Measurements from ENCODE around the gene TCTN1.
"Not testable (repeated sequence)": the region's sequence is repeated elsewhere in the genome, so short reads cannot be mapped to it uniquely, and the experiment has no call there.

TCTN1 gene

GRCh38 chr12:110613771-110614684 lies at the start of gene TCTN1:
Gene TCTN1, plus strand, starts transcription at chr12:110614129. Its CDS starts 54 bp downstream, at chr12:110614183.
- no peak for TF ChIP-seq Cebpa-rat (IDR thresholded peaks at IDR 0.05)
- Histone ChIP-seq H3K4me3 (peak within 1 kb of the TSS; percentile 75), H3K4me2 (peak within 1 kb of the TSS; percentile 93), H3K4me1 (peaks cover 38% of the 10 kb centered on the region), H3K36me3 (no peaks in the 10 kb centered on the region), H4K20me1 (no peaks in the 10 kb centered on the region), H3K9me3 (no peaks in the 10 kb centered on the region), H3K9ac (peak within 1 kb of the TSS; percentile 76), H3K27ac (peak within 1 kb of the TSS; percentile 68), H3K27me3 (no peaks in the 10 kb centered on the region)

DNA sequence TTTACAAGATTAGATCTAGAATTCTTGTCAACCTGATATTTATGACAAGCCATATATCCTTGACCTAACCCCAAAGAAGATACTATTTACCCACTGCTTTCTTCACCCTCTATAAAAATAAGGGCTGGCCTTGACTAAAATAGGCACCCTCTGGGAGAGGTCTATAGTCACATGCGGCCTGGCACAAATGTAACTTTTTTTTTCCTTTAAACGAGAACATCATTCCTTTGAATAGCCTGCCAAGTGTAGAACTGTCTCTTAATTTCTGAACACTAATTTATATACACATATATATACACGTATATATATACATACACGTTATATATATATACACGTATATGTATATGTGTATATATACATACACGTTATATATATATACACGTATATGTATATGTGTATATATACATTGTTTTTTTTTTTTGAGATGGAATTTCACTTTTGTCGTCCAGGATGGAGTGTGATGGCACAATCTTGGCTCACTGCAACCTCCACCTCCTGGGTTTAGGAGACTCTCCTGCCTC lies 49.4 kb upstream of the TCTN1 start:
- no peak overlapping the region for H3K27ac ChIP-seq
- no peaks in the 10 kb centered on the region for H3K27me3 ChIP-seq
- H4K20me1 ChIP-seq: peaks cover 100% of the 10 kb centered on the region
- no peak overlapping the region for H3K9ac ChIP-seq
- no peak overlapping the region for H3K4me3 ChIP-seq
- no peak overlapping the region for H3K4me2 ChIP-seq
- peaks cover 24% of the 10 kb centered on the region for H3K9me3 ChIP-seq
- no peak for TF ChIP-seq Cebpa-rat (IDR thresholded peaks at IDR 0.05)
- H3K36me3 ChIP-seq: peaks cover 26% of the 10 kb centered on the region
- H3K4me1 ChIP-seq: peaks cover 19% of the 10 kb centered on the region

GRCh38 chr12:110565894-110566871 lies 47.7 kb upstream of the TCTN1 start:
- Histone ChIP-seq H3K9me3 (peaks cover 26% of the 10 kb centered on the region), H3K27me3 (no peaks in the 10 kb centered on the region), H3K9ac (no peak overlapping the region), H3K4me2 (no peak overlapping the region), H3K4me1 (peaks cover 17% of the 10 kb centered on the region), H4K20me1 (peaks cover 85% of the 10 kb centered on the region), H3K27ac (no peak overlapping the region), H3K4me3 (no peak overlapping the region), H3K36me3 (peaks cover 19% of the 10 kb centered on the region)
- no peak for TF ChIP-seq Cebpa-rat (IDR thresholded peaks at IDR 0.05)

DNA sequence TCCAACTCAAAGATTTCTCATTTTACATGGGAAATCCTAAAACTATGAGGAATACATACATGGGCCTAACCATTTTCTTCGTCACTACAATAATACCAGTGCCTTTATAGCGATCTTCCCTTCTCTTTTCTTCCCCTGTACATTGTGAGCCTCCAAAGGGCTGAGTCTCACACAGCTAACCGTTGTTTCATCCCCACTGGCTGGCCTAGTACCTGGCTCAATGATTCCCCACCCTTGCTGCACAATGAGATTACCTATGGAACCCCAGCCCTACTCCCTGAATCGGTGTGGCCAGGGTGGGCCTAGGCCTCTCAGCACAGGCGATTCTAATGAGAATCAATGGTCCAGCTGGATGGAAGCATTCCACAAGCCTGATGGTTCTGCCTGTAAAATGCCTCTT lies 46.9 kb upstream of the TCTN1 start:
- Histone ChIP-seq H3K9me3 (peaks cover 34% of the 10 kb centered on the region), H3K4me2 (no peak overlapping the region), H3K27me3 (no peaks in the 10 kb centered on the region), H4K20me1 (peaks cover 84% of the 10 kb centered on the region), H3K27ac (no peak overlapping the region), H3K36me3 (peaks cover 22% of the 10 kb centered on the region), H3K4me1 (peaks cover 15% of the 10 kb centered on the region), H3K9ac (no peak overlapping the region), H3K4me3 (no peak overlapping the region)
- TF ChIP-seq Cebpa-rat (IDR thresholded peaks at IDR 0.05): no peak

- Histone ChIP-seq H3K4me2 (no peak overlapping the region), H3K27ac (no peak overlapping the region)
Measured at GRCh38 chr12:110568752-110569151, 45.2 kb upstream of the TCTN1 start.

GRCh38 chr12:110569838-110570237 lies 44.1 kb upstream of the TCTN1 start:
- not testable (repeated sequence) for H3K27me3 ChIP-seq, H3K4me2 ChIP-seq, H3K27ac ChIP-seq, H3K4me1 ChIP-seq, H3K4me3 ChIP-seq, H3K9ac ChIP-seq
- peaks cover 41% of the 10 kb centered on the region for H3K36me3 ChIP-seq
- H3K9me3 ChIP-seq: peaks cover 62% of the 10 kb centered on the region
- peaks cover 83% of the 10 kb centered on the region for H4K20me1 ChIP-seq

More at GRCh38 chr12:110568752-110569151, 45.2 kb upstream of the TCTN1 start:
- no peaks in the 10 kb centered on the region for H3K4me1 ChIP-seq
- no peak overlapping the region for H3K9ac ChIP-seq
- no peaks in the 10 kb centered on the region for H3K27me3 ChIP-seq
- H3K9me3 ChIP-seq: peaks cover 52% of the 10 kb centered on the region
- H3K4me3 ChIP-seq: no peak overlapping the region
- peaks cover 39% of the 10 kb centered on the region for H3K36me3 ChIP-seq
- H4K20me1 ChIP-seq: peaks cover 83% of the 10 kb centered on the region
- no peak for TF ChIP-seq Cebpa-rat (IDR thresholded peaks at IDR 0.05)

GRCh38 chr12:110570798-110571197 lies 43.1 kb upstream of the TCTN1 start:
- Histone ChIP-seq H3K9me3 (peaks cover 63% of the 10 kb centered on the region), H4K20me1 (peaks cover 83% of the 10 kb centered on the region), H3K36me3 (peaks cover 41% of the 10 kb centered on the region)
- H3K4me1 ChIP-seq, H3K27me3 ChIP-seq, H3K27ac ChIP-seq, H3K4me2 ChIP-seq, H3K4me3 ChIP-seq, H3K9ac ChIP-seq: not testable (repeated sequence)

GRCh38 chr12:110574044-110574443 lies 39.9 kb upstream of the TCTN1 start:
- H4K20me1 ChIP-seq: peaks cover 83% of the 10 kb centered on the region

GRCh38 chr12:110574717-110575230 lies 39.2 kb upstream of the TCTN1 start:
- H3K27me3 ChIP-seq, H3K4me2 ChIP-seq, H3K27ac ChIP-seq, H3K4me3 ChIP-seq, H3K4me1 ChIP-seq, H3K9ac ChIP-seq: not testable (repeated sequence)
- Histone ChIP-seq H3K36me3 (peaks cover 38% of the 10 kb centered on the region), H3K9me3 (peaks cover 43% of the 10 kb centered on the region), H4K20me1 (peaks cover 84% of the 10 kb centered on the region)

More at GRCh38 chr12:110574044-110574443, 39.9 kb upstream of the TCTN1 start:
- Histone ChIP-seq H3K4me1 (peaks cover 8% of the 10 kb centered on the region), H3K4me3 (no peak overlapping the region), H3K27ac (no peak overlapping the region), H3K4me2 (no peak overlapping the region), H3K36me3 (peaks cover 37% of the 10 kb centered on the region), H3K9ac (no peak overlapping the region), H3K9me3 (peaks cover 50% of the 10 kb centered on the region), H3K27me3 (no peaks in the 10 kb centered on the region)
- no peak for TF ChIP-seq Cebpa-rat (IDR thresholded peaks at IDR 0.05)

Data from BLaER1 (cell line).